Measurements from ENCODE around the gene C3. TPM values are rescaled to one million over a fixed set of nuclear protein-coding genes. Genes with fewer than 3 reads are reported as not detected.
A peak's percentile ranks its signal among the peaks of the same experiment; 100 is the strongest.
"Not testable (repeated sequence)": the region's sequence is repeated elsewhere in the genome, so short reads cannot be mapped to it uniquely, and the experiment has no call there.

The C3 gene
- total RNA-seq, 1 donor from 2014 or later: 65.0 TPM

GRCh38 chr19:6662702-6663101 is 57.7 kb downstream of the C3 start:
- ATAC-seq: no peak

GRCh38 chr19:6661509-6662244 is 58.8 kb downstream of the C3 start:
- ATAC-seq: not testable (repeated sequence)

GRCh38 chr19:6660930-6661329 is 59.5 kb downstream of the C3 start:
- no peak for ATAC-seq

GRCh38 chr19:6656390-6656789 is 64.1 kb downstream of the C3 start:
- ATAC-seq: not testable (repeated sequence)

GRCh38 chr19:6654347-6655310 is 65.8 kb downstream of the C3 start:
- ATAC-seq: no peak

GRCh38 chr19:6652805-6653094 is 67.7 kb downstream of the C3 start:
- ATAC-seq: no peak

GRCh38 chr19:6651965-6652804 is 68.3 kb downstream of the C3 start:
- ATAC-seq: no peak

GRCh38 chr19:6649185-6649584 is 71.3 kb downstream of the C3 start:
- ATAC-seq: no peak

- ATAC-seq: no peak
Measured at GRCh38 chr19:6648141-6648715, 72.2 kb downstream of the C3 start.

- ATAC-seq: no peak
Measured at GRCh38 chr19:6644796-6645195, 75.7 kb downstream of the C3 start.

- not testable (repeated sequence) for ATAC-seq
Measured at GRCh38 chr19:6640333-6640732, 80.1 kb downstream of the C3 start.

GRCh38 chr19:6639439-6639838 is 81.0 kb downstream of the C3 start:
- no peak for ATAC-seq

- not testable (repeated sequence) for ATAC-seq
Measured at GRCh38 chr19:6633456-6633813, 87.0 kb downstream of the C3 start.

- ATAC-seq: not testable (repeated sequence)
Measured at GRCh38 chr19:6632747-6633455, 87.5 kb downstream of the C3 start.

GRCh38 chr19:6632002-6632621 is 88.3 kb downstream of the C3 start:
- peak; percentile 74 for ATAC-seq

Other genes starting within 250 kb of the C3 start
- 1.3 TPM for gene DENND1C, start 238.9 kb downstream of the C3 start, total RNA-seq
- gene TUBB4A, start 218.3 kb downstream of the C3 start, total RNA-seq: 0.12 TPM
- gene TNFSF9, start 189.6 kb downstream of the C3 start, total RNA-seq: 4.7 TPM
- not detected for gene CD70, start 129.5 kb downstream of the C3 start, total RNA-seq
- gene TNFSF14, start 50.5 kb downstream of the C3 start, total RNA-seq: 0.28 TPM
- 65.9 TPM for gene GPR108, start 16.9 kb upstream of the C3 start, total RNA-seq
- 129 TPM for gene TRIP10, start 19.0 kb upstream of the C3 start, total RNA-seq
- gene SH2D3A, start 46.8 kb upstream of the C3 start, total RNA-seq: 28.7 TPM
- 1.3 TPM for gene VAV1, start 52.1 kb upstream of the C3 start, total RNA-seq
- gene ADGRE1, start 166.9 kb upstream of the C3 start, total RNA-seq: not detected

Measured in esophagus mucosa (tissue), 1 donor.